ENCODE data around the gene ROBO3. TPM values are rescaled to one million over a fixed set of nuclear protein-coding genes. Genes with fewer than 3 reads are reported as not detected.
A peak's percentile ranks its signal among the peaks of the same experiment; 100 is the strongest.

Gene ROBO3
- total RNA-seq, 4 donors from 2014 or later, result 5.6 to 38.6 (median 17.0) TPM

DNA sequence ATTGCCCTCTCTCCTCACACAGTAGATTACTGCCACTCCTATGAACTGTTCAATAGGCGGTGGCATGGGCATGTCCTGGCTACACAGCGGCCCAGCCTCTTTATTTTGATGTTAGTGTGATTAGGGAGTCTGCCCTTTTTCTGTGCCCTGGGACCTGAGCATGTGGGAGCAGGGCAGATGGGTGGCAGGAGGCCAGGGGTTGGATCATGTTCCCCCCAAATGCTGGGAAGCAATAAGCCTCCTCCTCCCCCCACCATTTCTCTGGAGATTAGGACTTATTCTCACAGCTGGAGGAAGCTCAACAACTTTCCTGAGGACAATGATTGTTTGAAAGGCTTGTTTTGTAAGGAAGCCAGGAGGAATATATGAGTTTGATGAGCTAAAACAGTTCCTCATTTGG, 54.7 kb downstream of the ROBO3 start:
- no peak for TF ChIP-seq EP300 (IDR thresholded peaks at IDR 0.05; ENCODE audit: low read depth)
- no peak for DNase-seq
- Histone ChIP-seq H3K36me3 (no peaks in the 10 kb centered on the region), H3K9me3 (no peaks in the 10 kb centered on the region), H3K4me1 (peaks cover 0 to 2% (median 0%) of the 10 kb centered on the region in 4 donors), H3K27me3 (no peaks in the 10 kb centered on the region), H3K27ac (no peak overlapping the region), H3K4me3 (no peak overlapping the region)
- WGBS, 2 donors (ENCODE audit: low coverage in 1 of 2), result 92% methylated on average over 2 of the region's 2 CpGs; no CpG with 5 or more reads in 1 of the 2 donors
- in situ Hi-C loops (cut with MboI; ENCODE audit: low pct_ligation_motif_present in 1 of 4, low pct_unique_long_range_greater_than_20kb in 1 of 4, low sequenced_read_pairs in 3 of 4), result no loop called here
- intact Hi-C loops (cut with DNase I; ENCODE audit: low total_unique reads), result no loop called here

DNA sequence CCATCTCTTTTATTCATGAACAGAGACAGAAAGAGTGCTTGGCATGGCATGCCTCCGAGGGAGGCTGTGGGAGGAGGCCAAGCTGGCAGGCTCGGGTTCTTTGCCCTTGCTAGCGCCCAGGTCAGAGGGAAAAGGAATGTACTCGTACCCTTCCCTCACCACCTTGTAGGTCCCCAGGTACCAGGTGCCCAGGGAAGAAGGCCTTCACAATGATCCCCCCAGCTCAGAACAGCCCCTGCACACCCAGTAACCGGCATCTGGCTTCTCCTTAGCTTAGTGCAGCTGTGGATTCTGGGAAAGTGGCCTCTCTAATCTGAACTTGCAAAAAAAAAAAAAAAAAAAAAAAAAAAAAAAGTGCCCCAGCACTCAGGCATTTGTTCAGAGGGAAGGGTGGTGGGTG, 55.1 kb downstream of the ROBO3 start:
- Histone ChIP-seq H3K27me3 (no peaks in the 10 kb centered on the region), H3K27ac (no peak overlapping the region), H3K36me3 (no peaks in the 10 kb centered on the region), H3K9me3 (no peaks in the 10 kb centered on the region), H3K4me3 (no peak overlapping the region), H3K4me1 (peaks cover 0 to 2% (median 0%) of the 10 kb centered on the region in 4 donors)
- DNase-seq, result no peak
- 97% methylated on average over 3 of the region's 5 CpGs; no CpG with 5 or more reads in 1 of the 2 donors for WGBS, 2 donors (ENCODE audit: low coverage in 1 of 2)
- in situ Hi-C loops (cut with MboI; ENCODE audit: low pct_ligation_motif_present in 1 of 4, low pct_unique_long_range_greater_than_20kb in 1 of 4, low sequenced_read_pairs in 3 of 4) (no loop called here), intact Hi-C loops (cut with DNase I; ENCODE audit: low total_unique reads) (no loop called here)
- TF ChIP-seq, protein P1, sequence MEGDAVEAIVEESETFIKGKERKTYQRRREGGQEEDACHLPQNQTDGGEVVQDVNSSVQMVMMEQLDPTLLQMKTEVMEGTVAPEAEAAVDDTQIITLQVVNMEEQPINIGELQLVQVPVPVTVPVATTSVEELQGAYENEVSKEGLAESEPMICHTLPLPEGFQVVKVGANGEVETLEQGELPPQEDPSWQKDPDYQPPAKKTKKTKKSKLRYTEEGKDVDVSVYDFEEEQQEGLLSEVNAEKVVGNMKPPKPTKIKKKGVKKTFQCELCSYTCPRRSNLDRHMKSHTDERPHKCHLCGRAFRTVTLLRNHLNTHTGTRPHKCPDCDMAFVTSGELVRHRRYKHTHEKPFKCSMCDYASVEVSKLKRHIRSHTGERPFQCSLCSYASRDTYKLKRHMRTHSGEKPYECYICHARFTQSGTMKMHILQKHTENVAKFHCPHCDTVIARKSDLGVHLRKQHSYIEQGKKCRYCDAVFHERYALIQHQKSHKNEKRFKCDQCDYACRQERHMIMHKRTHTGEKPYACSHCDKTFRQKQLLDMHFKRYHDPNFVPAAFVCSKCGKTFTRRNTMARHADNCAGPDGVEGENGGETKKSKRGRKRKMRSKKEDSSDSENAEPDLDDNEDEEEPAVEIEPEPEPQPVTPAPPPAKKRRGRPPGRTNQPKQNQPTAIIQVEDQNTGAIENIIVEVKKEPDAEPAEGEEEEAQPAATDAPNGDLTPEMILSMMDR (IDR thresholded peaks at IDR 0.05), result no peak
- TF ChIP-seq EP300 (IDR thresholded peaks at IDR 0.05; ENCODE audit: low read depth) (no peak), POLR2AphosphoS5 (IDR thresholded peaks at IDR 0.05) (no peak), POLR2A (IDR thresholded peaks at IDR 0.05) (no peak)

DNA sequence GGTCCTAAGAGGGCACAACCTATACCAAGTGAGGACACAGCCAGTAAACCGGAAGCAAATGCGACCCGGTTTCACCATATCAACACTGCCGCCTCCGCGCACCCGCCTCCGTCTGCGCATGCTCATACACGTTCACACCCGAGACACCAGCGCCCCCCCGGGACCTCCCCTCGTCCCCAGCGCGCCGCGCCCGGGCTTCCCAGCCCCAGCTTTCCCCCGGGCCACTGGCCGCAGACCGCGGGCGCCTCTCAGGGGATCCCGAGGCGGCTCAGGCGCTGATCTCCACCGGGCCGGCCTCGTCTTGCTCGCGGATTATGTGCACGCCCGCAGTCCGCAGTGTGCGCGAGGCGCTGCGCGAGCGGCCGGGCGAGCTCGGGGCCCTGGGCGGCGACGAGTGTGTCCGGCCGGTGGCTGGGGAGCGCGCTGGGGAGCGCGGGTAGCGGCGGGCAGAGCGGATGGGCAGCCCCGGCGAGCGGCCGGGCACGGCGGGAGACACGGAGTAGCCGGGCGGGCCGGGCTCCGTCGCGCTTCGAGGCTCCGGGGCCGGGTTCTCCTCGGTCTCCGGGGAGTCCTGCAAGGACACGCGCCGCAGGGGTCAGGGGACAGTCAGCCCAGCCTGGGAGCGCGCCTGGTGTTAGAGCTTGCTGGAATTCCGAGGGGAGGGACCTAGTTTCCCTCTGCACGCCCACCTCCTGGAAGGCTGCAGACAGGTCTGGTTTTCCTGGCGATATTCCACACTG, 55.8 kb downstream of the ROBO3 start:
- intact Hi-C loops (cut with DNase I; ENCODE audit: low total_unique reads), result no loop called here

DNA sequence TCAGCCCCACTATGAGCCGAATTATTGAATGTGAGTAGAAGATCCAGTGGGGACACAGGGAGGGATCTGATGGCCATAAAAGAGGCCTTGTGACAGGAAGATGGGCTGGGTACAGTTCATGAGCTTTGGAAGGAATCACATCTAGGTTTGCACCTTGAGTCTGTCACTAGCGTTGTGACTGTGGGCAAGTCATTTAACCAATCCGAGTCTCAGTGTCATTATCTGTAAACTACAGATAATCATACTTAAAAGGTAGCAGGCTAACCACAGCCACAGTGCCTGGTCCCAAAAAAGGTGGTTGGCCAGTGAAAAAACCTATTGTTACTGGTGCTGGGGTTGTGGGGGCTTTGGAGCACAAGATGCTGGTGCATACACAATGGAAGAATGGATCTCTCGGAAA, 57.6 kb downstream of the ROBO3 start:
- H3K36me3 ChIP-seq, result no peaks in the 10 kb centered on the region
- H3K4me3 ChIP-seq, result no peak overlapping the region
- TF ChIP-seq, protein P1 (IDR thresholded peaks at IDR 0.05), result no peak
- TF ChIP-seq POLR2AphosphoS5 (IDR thresholded peaks at IDR 0.05) (no peak), POLR2A (IDR thresholded peaks at IDR 0.05) (no peak), EP300 (IDR thresholded peaks at IDR 0.05; ENCODE audit: low read depth) (no peak)
- WGBS, 2 donors (ENCODE audit: low coverage in 1 of 2), result 86 to 87% methylated on average over 1 to 4 of the region's 4 CpGs
- in situ Hi-C loops (cut with MboI; ENCODE audit: low pct_ligation_motif_present in 1 of 4, low pct_unique_long_range_greater_than_20kb in 1 of 4, low sequenced_read_pairs in 3 of 4) (no loop called here), intact Hi-C loops (cut with DNase I; ENCODE audit: low total_unique reads) (no loop called here)
- H3K4me1 ChIP-seq, result peaks cover 0 to 2% (median 0%) of the 10 kb centered on the region in 4 donors
- H3K27ac ChIP-seq, result no peak overlapping the region
- H3K9me3 ChIP-seq, result no peaks in the 10 kb centered on the region
- no peaks in the 10 kb centered on the region for H3K27me3 ChIP-seq
- DNase-seq, result no peak

More for the DNA sequence above, 55.8 kb downstream of the ROBO3 start:
- Histone ChIP-seq H3K36me3 (no peaks in the 10 kb centered on the region), H3K4me3 (peak overlapping the region; percentile 23 to 37 (median 27)), H3K27ac (peak overlapping the region in 2 of 4 donors; percentile 14 to 17), H3K4me1 (peaks cover 0 to 2% (median 0%) of the 10 kb centered on the region in 4 donors), H3K9me3 (no peaks in the 10 kb centered on the region), H3K27me3 (no peaks in the 10 kb centered on the region)
- 28% methylated on average over 41 of the region's 82 CpGs; no CpG with 5 or more reads in 1 of the 2 donors for WGBS, 2 donors (ENCODE audit: low coverage in 1 of 2)
- TF ChIP-seq, protein P1 (IDR thresholded peaks at IDR 0.05), result no peak
- TF ChIP-seq POLR2AphosphoS5 (IDR thresholded peaks at IDR 0.05), result no peak
- no peak for TF ChIP-seq EP300 (IDR thresholded peaks at IDR 0.05; ENCODE audit: low read depth)
- TF ChIP-seq POLR2A (IDR thresholded peaks at IDR 0.05), result no peak
- DNase-seq, result peak; percentile 44
- in situ Hi-C loops (cut with MboI; ENCODE audit: low pct_ligation_motif_present in 1 of 4, low pct_unique_long_range_greater_than_20kb in 1 of 4, low sequenced_read_pairs in 3 of 4), result no loop called here

All from transverse colon (tissue), 4 donors.